SU-DHL-6 (cell line): ENCODE data around the gene DPYSL5.

Experiments
- H2AFZ ChIP-seq: fragments of 200-600 bp; sonication (generic); 2 replicates; pipeline ENCODE4 v1.6.1; 2014; ENCODE audit warnings: low read depth, mild to moderate bottlenecking, moderate library complexity, mixed read lengths, antibody characterized with exemption, low read length; ENCODE audit not compliant: severe bottlenecking
- H3F3A ChIP-seq: fragments of 200-600 bp; shearing (Covaris generic); 2 replicates; pipeline ENCODE4 v1.6.0; 2016; ENCODE audit warnings: antibody characterized with exemption, mild to moderate bottlenecking; ENCODE audit not compliant: insufficient read depth
- H3K27ac ChIP-seq: fragments of 200-600 bp; sonication (generic); 2 replicates; pipeline ENCODE4 v1.5.1; 2016; ENCODE audit warnings: low read depth, mild to moderate bottlenecking, low read length, moderate library complexity, mixed read lengths
- H3K27me3 ChIP-seq: fragments of 200-600 bp; sonication (generic), shearing (Covaris generic); 2 replicates; pipeline ENCODE4 v1.6.0; 2014; ENCODE audit warnings: mild to moderate bottlenecking, low read length
- H3K36me3 ChIP-seq: fragments of 200-600 bp; sonication (generic); 2 replicates; pipeline ENCODE4 v1.6.1; 2014; ENCODE audit warnings: mild to moderate bottlenecking, low read length, mixed read lengths
- H3K4me2 ChIP-seq: fragments of 300-600, 200-600 bp; shearing (Covaris generic), sonication (generic); 2 replicates; pipeline ENCODE4 v1.6.0; 2014; ENCODE audit warnings: low read length, low read depth, mild to moderate bottlenecking; ENCODE audit not compliant: poor library complexity, severe bottlenecking
- H3K4me3 ChIP-seq: fragments of 200-600 bp; sonication (generic); 2 replicates; pipeline ENCODE4 v1.5.1; 2014; ENCODE audit warnings: antibody characterized with exemption, low read length, mild to moderate bottlenecking, mixed read lengths; ENCODE audit not compliant: insufficient read depth, poor library complexity, severe bottlenecking
- H3K79me2 ChIP-seq: fragments of 200-600 bp; sonication (generic); 2 replicates; pipeline ENCODE4 v1.6.1; 2014; ENCODE audit warnings: mild to moderate bottlenecking, low read length, moderate library complexity; ENCODE audit not compliant: insufficient read depth
- H3K9ac ChIP-seq: fragments of 200-600 bp; sonication (generic); 2 replicates; pipeline ENCODE4 v1.7.0; 2014; ENCODE audit warnings: mild to moderate bottlenecking, low read length
- H3K9me2 ChIP-seq: fragments of 200-600 bp; sonication (generic); replicated peaks from 2 replicates; pipeline ENCODE4 v1.6.1; 2014; ENCODE audit warnings: low read length; ENCODE audit not compliant: insufficient read depth
- H3K9me3 ChIP-seq: fragments of 200-600 bp; sonication (generic); 2 replicates; pipeline ENCODE4 v1.6.1; 2014; ENCODE audit warnings: low read length, mixed read lengths; ENCODE audit not compliant: insufficient read depth
- H4K20me1 ChIP-seq: fragments of 200-600 bp; sonication (generic); 2 replicates; pipeline ENCODE4 v1.6.1; 2014; ENCODE audit warnings: low read depth, mild to moderate bottlenecking, antibody characterized with exemption, low read length, moderate library complexity, mixed read lengths
- EZH2phosphoT487 ChIP-seq: fragments of 200-600 bp; sonication (generic), shearing (Covaris generic); conservative IDR thresholded peaks from 2 replicates; pipeline ENCODE4 v1.6.1; 2018; ENCODE audit warnings: mild to moderate bottlenecking, antibody characterized with exemption, low read length, moderate library complexity, mixed read lengths
- TF ChIP-seq, protein P1 (sequence below): fragments of 200-600 bp; sonication (generic); IDR thresholded peaks from one replicate; pipeline ENCODE4 v1.5.1; 2017; ENCODE audit warnings: antibody characterized with exemption, mild to moderate bottlenecking, low read length, moderate library complexity; ENCODE audit not compliant: insufficient read depth, poor library complexity, severe bottlenecking

Gene DPYSL5

DNA sequence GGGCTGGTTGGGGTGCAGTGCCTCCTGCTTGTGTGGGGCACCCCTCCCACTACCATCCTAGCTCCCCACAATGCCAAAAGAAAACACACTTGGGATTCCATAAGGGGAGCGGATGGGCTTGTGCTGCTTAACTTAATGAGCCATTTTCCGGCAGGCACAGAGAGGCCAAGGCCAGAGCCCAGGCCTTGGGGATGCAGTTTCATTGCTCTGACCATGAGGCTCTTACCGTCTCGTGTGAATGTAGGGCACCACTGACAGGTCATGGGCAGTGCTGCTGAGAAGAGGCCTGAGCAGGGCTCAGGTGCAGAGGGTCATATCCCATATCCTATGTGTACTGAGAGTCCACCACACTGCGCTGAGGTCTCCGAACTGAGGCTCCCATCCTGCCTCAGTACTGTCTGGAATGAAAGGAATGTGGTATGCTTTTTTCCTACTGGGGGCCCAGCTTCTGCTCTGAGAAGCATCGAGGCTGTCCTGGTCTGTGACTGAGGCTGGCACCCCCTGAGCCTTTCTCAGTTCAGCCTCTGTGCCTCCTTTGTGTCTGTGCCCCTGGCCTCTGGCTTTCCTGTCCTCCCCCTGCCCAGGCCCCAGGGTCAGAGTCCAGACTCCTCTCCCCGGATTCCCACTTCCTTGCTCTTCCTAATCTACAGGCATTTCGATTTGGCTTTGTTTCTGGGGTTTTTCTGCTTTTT lies 77.3 kb downstream of the DPYSL5 start:
- no peaks in the 10 kb centered on the region for H3K9me3 ChIP-seq
- no peaks in the 10 kb centered on the region for H3K79me2 ChIP-seq
- H3K9ac ChIP-seq = no peak overlapping the region
- H3K4me2 ChIP-seq = no peak overlapping the region
- no peak overlapping the region for H2AFZ ChIP-seq
- no peaks in the 10 kb centered on the region for H3K9me2 ChIP-seq
- no peak for TF ChIP-seq EZH2phosphoT487
- TF ChIP-seq, protein P1, sequence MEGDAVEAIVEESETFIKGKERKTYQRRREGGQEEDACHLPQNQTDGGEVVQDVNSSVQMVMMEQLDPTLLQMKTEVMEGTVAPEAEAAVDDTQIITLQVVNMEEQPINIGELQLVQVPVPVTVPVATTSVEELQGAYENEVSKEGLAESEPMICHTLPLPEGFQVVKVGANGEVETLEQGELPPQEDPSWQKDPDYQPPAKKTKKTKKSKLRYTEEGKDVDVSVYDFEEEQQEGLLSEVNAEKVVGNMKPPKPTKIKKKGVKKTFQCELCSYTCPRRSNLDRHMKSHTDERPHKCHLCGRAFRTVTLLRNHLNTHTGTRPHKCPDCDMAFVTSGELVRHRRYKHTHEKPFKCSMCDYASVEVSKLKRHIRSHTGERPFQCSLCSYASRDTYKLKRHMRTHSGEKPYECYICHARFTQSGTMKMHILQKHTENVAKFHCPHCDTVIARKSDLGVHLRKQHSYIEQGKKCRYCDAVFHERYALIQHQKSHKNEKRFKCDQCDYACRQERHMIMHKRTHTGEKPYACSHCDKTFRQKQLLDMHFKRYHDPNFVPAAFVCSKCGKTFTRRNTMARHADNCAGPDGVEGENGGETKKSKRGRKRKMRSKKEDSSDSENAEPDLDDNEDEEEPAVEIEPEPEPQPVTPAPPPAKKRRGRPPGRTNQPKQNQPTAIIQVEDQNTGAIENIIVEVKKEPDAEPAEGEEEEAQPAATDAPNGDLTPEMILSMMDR = no peak
- H4K20me1 ChIP-seq = no peaks in the 10 kb centered on the region
- H3F3A ChIP-seq = no peaks in the 10 kb centered on the region
- H3K36me3 ChIP-seq = no peaks in the 10 kb centered on the region
- H3K4me3 ChIP-seq = no peak overlapping the region
- no peak overlapping the region for H3K27ac ChIP-seq
- no peaks in the 10 kb centered on the region for H3K27me3 ChIP-seq

DNA sequence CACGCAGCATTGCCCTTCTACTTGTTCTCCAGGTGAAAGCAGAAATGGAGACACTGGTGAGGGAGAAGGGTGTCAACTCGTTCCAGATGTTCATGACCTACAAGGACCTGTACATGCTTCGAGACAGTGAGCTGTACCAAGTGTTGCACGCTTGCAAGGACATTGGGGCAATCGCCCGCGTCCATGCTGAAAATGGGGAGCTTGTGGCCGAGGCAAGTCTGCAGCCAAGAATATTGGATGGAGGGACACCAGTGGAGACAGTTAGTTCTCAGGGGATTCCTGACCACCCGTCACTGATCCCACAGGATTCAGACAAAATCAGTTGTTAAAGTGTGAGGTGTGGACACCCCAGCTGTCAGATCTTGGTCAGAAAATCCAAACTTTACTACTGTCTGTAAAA lies 79.3 kb downstream of the DPYSL5 start:
- Histone ChIP-seq H3K4me2 (no peak overlapping the region), H3K27me3 (no peaks in the 10 kb centered on the region), H3K9me2 (no peaks in the 10 kb centered on the region), H3K79me2 (no peaks in the 10 kb centered on the region), H3K9ac (no peak overlapping the region), H3K9me3 (no peaks in the 10 kb centered on the region), H3F3A (no peaks in the 10 kb centered on the region), H3K4me3 (no peak overlapping the region), H2AFZ (no peak overlapping the region), H3K36me3 (no peaks in the 10 kb centered on the region), H4K20me1 (no peaks in the 10 kb centered on the region), H3K27ac (no peak overlapping the region)
- TF ChIP-seq, protein P1 = no peak
- TF ChIP-seq EZH2phosphoT487 = no peak

DNA sequence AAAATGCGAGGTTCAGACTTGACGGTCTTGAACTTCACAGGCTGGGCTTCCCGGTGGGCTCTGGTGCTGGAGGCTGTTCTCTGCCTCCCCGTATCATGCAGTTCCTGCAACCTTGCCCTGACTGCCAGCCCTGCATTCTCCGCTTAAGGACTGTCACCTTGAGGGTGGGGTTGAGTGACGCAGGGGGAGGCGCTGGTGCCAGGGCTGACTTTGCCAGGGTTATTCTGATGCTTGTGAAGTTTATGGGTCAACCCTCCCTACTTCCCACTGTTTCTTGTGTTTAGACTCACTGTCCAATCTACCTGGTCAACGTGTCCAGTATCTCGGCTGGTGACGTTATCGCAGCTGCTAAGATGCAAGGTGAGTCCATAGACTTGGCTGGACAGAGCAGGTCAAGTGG lies 85.0 kb downstream of the DPYSL5 start:
- Histone ChIP-seq H3F3A (no peaks in the 10 kb centered on the region), H3K79me2 (no peaks in the 10 kb centered on the region), H2AFZ (no peak overlapping the region), H3K9ac (no peak overlapping the region), H3K9me2 (no peaks in the 10 kb centered on the region), H3K4me3 (no peak overlapping the region), H3K9me3 (no peaks in the 10 kb centered on the region), H3K4me2 (no peak overlapping the region), H3K27me3 (no peaks in the 10 kb centered on the region), H4K20me1 (no peaks in the 10 kb centered on the region), H3K27ac (no peak overlapping the region), H3K36me3 (no peaks in the 10 kb centered on the region)
- TF ChIP-seq, protein P1 = no peak
